OCI-LY1 (cell line): ENCODE results near the gene ANKRD7.
"Not testable (repeated sequence)": the region's sequence is repeated elsewhere in the genome, so short reads cannot be mapped to it uniquely, and the experiment has no call there.

Source experiments
- H2AFZ ChIP-seq: fragments of 200-600 bp; sonication (generic), shearing (Covaris generic); 2 replicates; pipeline ENCODE4 v1.6.0; 2014; ENCODE audit warnings: antibody characterized with exemption, mild to moderate bottlenecking, low read length
- H3F3A ChIP-seq: fragments of 200-600 bp; sonication (generic), shearing (Covaris generic); 2 replicates; pipeline ENCODE4 v1.6.0; 2014; ENCODE audit warnings: mild to moderate bottlenecking, antibody characterized with exemption, low read length, moderate library complexity; ENCODE audit not compliant: insufficient read depth
- H3K27ac ChIP-seq: fragments of 200-600 bp; sonication (generic); 2 replicates; pipeline ENCODE4 v1.5.1; 2014; ENCODE audit warnings: low read length, mixed run types, mild to moderate bottlenecking, low read depth; ENCODE audit not compliant: poor library complexity, severe bottlenecking
- H3K27me3 ChIP-seq: fragments of 200-600 bp; sonication (generic); 2 replicates; pipeline ENCODE4 v1.6.0; 2014; ENCODE audit warnings: antibody characterized with exemption, mild to moderate bottlenecking, low read length, moderate library complexity; ENCODE audit not compliant: insufficient read depth
- H3K36me3 ChIP-seq: fragments of 200-600 bp; sonication (generic); 2 replicates; pipeline ENCODE4 v1.6.1; 2014; ENCODE audit warnings: mild to moderate bottlenecking, antibody characterized with exemption, low read length, moderate library complexity, mixed read lengths; ENCODE audit not compliant: insufficient read depth
- H3K4me1 ChIP-seq: fragments of 200-600 bp; sonication (generic); 2 replicates; pipeline ENCODE4 v1.5.1; 2014; ENCODE audit warnings: mild to moderate bottlenecking, low read length, moderate library complexity; ENCODE audit not compliant: insufficient read depth, severe bottlenecking
- H3K4me2 ChIP-seq: fragments of 200-600 bp; sonication (generic), shearing (Covaris generic); 2 replicates; pipeline ENCODE4 v1.6.1; 2014; ENCODE audit warnings: low read length
- H3K4me3 ChIP-seq: fragments of 200-600 bp; sonication (generic); 2 replicates; pipeline ENCODE4 v1.5.1; 2014; ENCODE audit warnings: low read length, low read depth, mild to moderate bottlenecking, mixed read lengths; ENCODE audit not compliant: poor library complexity, severe bottlenecking
- H3K79me2 ChIP-seq: fragments of 200-600 bp; shearing (Covaris generic); 2 replicates; pipeline ENCODE4 v1.6.1; 2016; ENCODE audit warnings: mixed run types, low read length, mixed read lengths; ENCODE audit not compliant: insufficient read depth
- H3K9ac ChIP-seq: fragments of 200-600 bp; sonication (generic), shearing (Covaris generic); 2 replicates; pipeline ENCODE4 v1.6.1; 2014; ENCODE audit warnings: mild to moderate bottlenecking, low read length, mixed read lengths
- H3K9me2 ChIP-seq: fragments of 200-600 bp; sonication (generic), shearing (Covaris generic); 2 replicates; pipeline ENCODE4 v1.6.1; 2014; ENCODE audit warnings: low read depth, mild to moderate bottlenecking, low read length, mixed read lengths
- H3K9me3 ChIP-seq: fragments of 200-600 bp; shearing (Covaris generic); 2 replicates; pipeline ENCODE4 v1.6.1; 2014; ENCODE audit warnings: low read length, mixed read lengths
- H4K20me1 ChIP-seq: fragments of 200-600 bp; sonication (generic), shearing (Covaris generic); 2 replicates; pipeline ENCODE4 v1.6.0; 2016; ENCODE audit warnings: mild to moderate bottlenecking, low read length; ENCODE audit not compliant: insufficient read depth
- CTCF ChIP-seq: fragments of 200-600 bp; sonication (generic), shearing (Covaris generic); IDR thresholded peaks from 2 replicates; pipeline ENCODE4 v1.5.1; 2017; ENCODE audit warnings: mild to moderate bottlenecking, antibody characterized with exemption, low read length, moderate library complexity, mixed read lengths
- EZH2 ChIP-seq: fragments of 200-600 bp; sonication (generic), shearing (Covaris generic); IDR thresholded peaks from 2 replicates; pipeline ENCODE4 v1.8.0; 2017; ENCODE audit warnings: borderline replicate concordance, mixed run types, mild to moderate bottlenecking, antibody characterized with exemption, low read length, moderate library complexity, mixed read lengths

ANKRD7 gene

GRCh38 chr7:118239014-118239413 is 14.5 kb downstream of the ANKRD7 start:
- Histone ChIP-seq H3K4me2 (no peak overlapping the region), H3K9me3 (no peaks in the 10 kb centered on the region), H3K27ac (no peak overlapping the region), H3K27me3 (no peaks in the 10 kb centered on the region), H3K4me1 (no peaks in the 10 kb centered on the region), H2AFZ (no peak overlapping the region), H3K9me2 (no peaks in the 10 kb centered on the region), H3K9ac (no peak overlapping the region), H3K79me2 (no peaks in the 10 kb centered on the region), H3K36me3 (no peaks in the 10 kb centered on the region), H3K4me3 (no peak overlapping the region), H4K20me1 (no peaks in the 10 kb centered on the region), H3F3A (no peaks in the 10 kb centered on the region)
- TF ChIP-seq CTCF: no peak
- no peak for TF ChIP-seq EZH2

- H3K4me1 ChIP-seq, H3F3A ChIP-seq, H4K20me1 ChIP-seq, H3K27me3 ChIP-seq, H3K9me3 ChIP-seq, H3K4me2 ChIP-seq, H2AFZ ChIP-seq, H3K27ac ChIP-seq, H3K4me3 ChIP-seq, H3K9ac ChIP-seq, H3K36me3 ChIP-seq, H3K9me2 ChIP-seq, H3K79me2 ChIP-seq: not testable (repeated sequence)
Observed at GRCh38 chr7:118240320-118240719, 15.8 kb downstream of the ANKRD7 start.

GRCh38 chr7:118243695-118244094 is 19.2 kb downstream of the ANKRD7 start:
- no peak overlapping the region for H2AFZ ChIP-seq
- H3K9me3 ChIP-seq: no peaks in the 10 kb centered on the region
- no peak overlapping the region for H3K4me3 ChIP-seq
- H3K9ac ChIP-seq: no peak overlapping the region
- H3K4me2 ChIP-seq: no peak overlapping the region
- no peaks in the 10 kb centered on the region for H3K4me1 ChIP-seq
- H3K36me3 ChIP-seq: no peaks in the 10 kb centered on the region
- no peaks in the 10 kb centered on the region for H3K79me2 ChIP-seq
- no peaks in the 10 kb centered on the region for H3K27me3 ChIP-seq
- H3K27ac ChIP-seq: no peak overlapping the region
- no peaks in the 10 kb centered on the region for H3F3A ChIP-seq
- no peaks in the 10 kb centered on the region for H3K9me2 ChIP-seq
- no peaks in the 10 kb centered on the region for H4K20me1 ChIP-seq
- TF ChIP-seq CTCF (no peak), EZH2 (no peak)

GRCh38 chr7:118245267-118246040 is 20.9 kb downstream of the ANKRD7 start:
- Histone ChIP-seq H3K9me2 (no peaks in the 10 kb centered on the region), H3K27ac (no peak overlapping the region), H3K36me3 (no peaks in the 10 kb centered on the region), H3K4me2 (no peak overlapping the region), H3K4me1 (no peaks in the 10 kb centered on the region), H3K9me3 (no peaks in the 10 kb centered on the region), H2AFZ (no peak overlapping the region), H3K79me2 (no peaks in the 10 kb centered on the region), H4K20me1 (no peaks in the 10 kb centered on the region), H3K27me3 (no peaks in the 10 kb centered on the region), H3K9ac (no peak overlapping the region), H3F3A (no peaks in the 10 kb centered on the region), H3K4me3 (no peak overlapping the region)
- TF ChIP-seq EZH2 (no peak), CTCF (no peak)
